H9 (cell line): ENCODE measurements around the gene VIPR2. TPM values are rescaled to one million over a fixed set of nuclear protein-coding genes. Genes with fewer than 3 reads are reported as not detected.

Source experiments
- DNase-seq: peaks from one replicate; pipeline ENCODE4 v3.0.0-alpha.2; 2017
- H2AFZ ChIP-seq: one replicate; pipeline ENCODE4 v1.6.1; 2013; ENCODE audit warnings: mild to moderate bottlenecking, low read length, control low read depth, moderate library complexity
- H2AK5ac ChIP-seq: 2 replicates; pipeline ENCODE4 v1.6.1; 2013; ENCODE audit warnings: low read length, control low read depth, mixed read lengths; ENCODE audit not compliant: insufficient read length
- H2BK120ac ChIP-seq: one replicate; pipeline ENCODE4 v1.6.1; 2013; ENCODE audit warnings: low read depth, mild to moderate bottlenecking, low read length, control low read depth, inconsistent platforms; ENCODE audit not compliant: poor library complexity, severe bottlenecking
- H2BK12ac ChIP-seq: 2 replicates; pipeline ENCODE4 v1.6.1; 2013; ENCODE audit warnings: low read length, control low read depth, mixed read lengths, low read depth; ENCODE audit not compliant: insufficient read length
- H2BK15ac ChIP-seq: 2 replicates; pipeline ENCODE4 v1.6.1; 2013; ENCODE audit warnings: low read depth, low read length, control low read depth
- H2BK20ac ChIP-seq: one replicate; pipeline ENCODE4 v1.6.1; 2013; ENCODE audit warnings: low read depth, mild to moderate bottlenecking, low read length, control low read depth, inconsistent platforms; ENCODE audit not compliant: poor library complexity, severe bottlenecking
- H2BK5ac ChIP-seq: 2 replicates; pipeline ENCODE4 v1.6.1; 2013; ENCODE audit warnings: low read length, control low read depth, mixed read lengths; ENCODE audit not compliant: insufficient read length
- H3K14ac ChIP-seq: 2 replicates; pipeline ENCODE4 v1.6.1; 2013; ENCODE audit warnings: low read length, control low read depth; ENCODE audit not compliant: insufficient read depth
- H3K18ac ChIP-seq: 2 replicates; pipeline ENCODE4 v1.6.1; 2013; ENCODE audit warnings: low read depth, mild to moderate bottlenecking, mixed read lengths, low read length, control low read depth; ENCODE audit not compliant: insufficient read length
- H3K23ac ChIP-seq: 2 replicates; pipeline ENCODE4 v1.6.1; 2013; ENCODE audit warnings: low read length, control low read depth, mixed read lengths, low read depth; ENCODE audit not compliant: insufficient read length
- H3K23me2 ChIP-seq: 2 replicates; pipeline ENCODE4 v1.6.1; 2013; ENCODE audit warnings: low read depth, mild to moderate bottlenecking, mixed read lengths, low read length, control low read depth; ENCODE audit not compliant: insufficient read length, poor library complexity, severe bottlenecking
- H3K27ac ChIP-seq: 2 replicates; pipeline ENCODE4 v1.5.1; 2013; ENCODE audit warnings: low read length, control low read depth, mixed read lengths, low read depth; ENCODE audit not compliant: insufficient read length
- H3K27me3 ChIP-seq: 2 replicates; pipeline ENCODE4 v1.6.1; 2013; ENCODE audit warnings: low read length, control low read depth, inconsistent platforms; ENCODE audit not compliant: insufficient read depth
- H3K4ac ChIP-seq: 2 replicates; pipeline ENCODE4 v1.6.1; 2013; ENCODE audit warnings: low read depth, mild to moderate bottlenecking, control low read depth, inconsistent platforms, low read length, moderate library complexity
- H3K4me1 ChIP-seq: 2 replicates; pipeline ENCODE4 v1.6.1; 2013; ENCODE audit warnings: low read length, control low read depth, inconsistent platforms; ENCODE audit not compliant: insufficient read depth
- H3K4me2 ChIP-seq: 2 replicates; pipeline ENCODE4 v1.6.1; 2013; ENCODE audit warnings: low read length, control low read depth, mixed read lengths; ENCODE audit not compliant: insufficient read length, insufficient read depth
- H3K56ac ChIP-seq: 2 replicates; pipeline ENCODE4 v1.6.1; 2013; ENCODE audit warnings: low read depth, mild to moderate bottlenecking, mixed read lengths, low read length, control low read depth; ENCODE audit not compliant: insufficient read length
- H3K79me1 ChIP-seq: 2 replicates; pipeline ENCODE4 v1.6.1; 2013; ENCODE audit warnings: low read depth, mild to moderate bottlenecking, moderate library complexity, low read length, control low read depth, inconsistent platforms; ENCODE audit not compliant: insufficient read depth, poor library complexity, severe bottlenecking
- H3K79me2 ChIP-seq: 2 replicates; pipeline ENCODE4 v1.6.1; 2013; ENCODE audit warnings: low read length, control low read depth, inconsistent platforms; ENCODE audit not compliant: insufficient read depth
- H3K9ac ChIP-seq: 2 replicates; pipeline ENCODE4 v1.6.1; 2013; ENCODE audit warnings: low read length, control low read depth, mixed read lengths; ENCODE audit not compliant: insufficient read length; ENCODE audit errors: extremely low read depth
- H3K9me3 ChIP-seq: one replicate; pipeline ENCODE4 v1.6.1; 2013; ENCODE audit warnings: low read depth, low read length, inconsistent platforms; ENCODE audit not compliant: control insufficient read depth
- H3T11ph ChIP-seq: one replicate; pipeline ENCODE4 v1.6.1; 2013; ENCODE audit warnings: mild to moderate bottlenecking, low read length, control low read depth, inconsistent platforms
- H4K20me1 ChIP-seq: one replicate; pipeline ENCODE4 v1.6.1; 2013; ENCODE audit not compliant: control insufficient read depth, insufficient read length, insufficient read depth
- H4K5ac ChIP-seq: 2 replicates; pipeline ENCODE4 v1.6.1; 2013; ENCODE audit warnings: low read depth, mild to moderate bottlenecking, mixed read lengths, low read length, control low read depth; ENCODE audit not compliant: insufficient read length
- H4K8ac ChIP-seq: replicated peaks from 2 replicates; pipeline ENCODE4 v1.6.1; 2013; ENCODE audit warnings: low read length, control low read depth, mixed read lengths, low read depth; ENCODE audit not compliant: insufficient read length
- H4K91ac ChIP-seq: 2 replicates; pipeline ENCODE4 v1.6.1; 2013; ENCODE audit warnings: low read depth, mild to moderate bottlenecking, moderate library complexity, mixed read lengths, low read length, control low read depth; ENCODE audit not compliant: insufficient read length
- H3K27ac Mint-ChIP-seq, 3 experiments: 2 replicates in 2 of 3; 3 replicates in 1 of 3; pipeline ENCODE4 v1.8.0; 2020 to 2021; ENCODE audit warnings: mixed read lengths in 3 of 3, mild to moderate bottlenecking in 1 of 3, moderate library complexity in 1 of 3
- H3K27me3 Mint-ChIP-seq: 2 replicates; pipeline ENCODE4 v1.8.0; 2021; ENCODE audit warnings: low read depth, mild to moderate bottlenecking, moderate library complexity, mixed read lengths
- H3K36me3 Mint-ChIP-seq, 3 experiments: 2 replicates in 2 of 3; 3 replicates in 1 of 3; pipeline ENCODE4 v1.8.0; 2020 to 2021; ENCODE audit warnings: low read depth in 3 of 3, mixed read lengths in 3 of 3; ENCODE audit not compliant: insufficient read depth in 1 of 3
- H3K4me1 Mint-ChIP-seq, 2 experiments: 2 replicates each; pipeline ENCODE4 v1.8.0; 2020; ENCODE audit warnings: mixed read lengths in 2 of 2
- H3K4me3 Mint-ChIP-seq, 2 experiments: 2 replicates in 1 of 2; 3 replicates in 1 of 2; pipeline ENCODE4 v1.8.0; 2020 to 2021; ENCODE audit warnings: mild to moderate bottlenecking in 2 of 2, mixed read lengths in 2 of 2, moderate library complexity in 1 of 2
- H3K9me3 Mint-ChIP-seq, 2 experiments: 2 replicates in 1 of 2; 3 replicates in 1 of 2; pipeline ENCODE4 v1.8.0; 2020; ENCODE audit warnings: mild to moderate bottlenecking in 2 of 2, mixed read lengths in 2 of 2, moderate library complexity in 1 of 2
- CTCF ChIP-seq: fragments of 200-600 bp; sonication (generic); conservative IDR thresholded peaks from 3 replicates; pipeline ENCODE4 v1.8.0; 2021; ENCODE audit warnings: antibody characterized with exemption, mild to moderate bottlenecking
- WGBS: extraction: QIAGEN DNeasy Blood & Tissue Kit; methylation state at CpG from one replicate; pipeline ENCODE4 v1.1.7; 2013; ENCODE audit warnings: missing lambda C conversion rate, low lambda C conversion rate, mixed read lengths; ENCODE audit not compliant: insufficient read length; ENCODE audit errors: extremely low coverage; 5-methylcytosine and 5-hydroxymethylcytosine counted together
- total RNA-seq: library from RNA; stranded (reverse); gene quantifications from 2 replicates; pipeline ENCODE4 v1.2.1, GENCODE V29; 2021

VIPR2 gene
- total RNA-seq, 1 experiment from 2014 or later = 1.6 TPM

- Mint-ChIP-seq H3K27ac (peak overlapping the region in 1 of 3 experiments; percentile 27; a peak in 1 of 7 replicates), H3K4me3 (no peak overlapping the region), H3K4me1 (peaks cover 31 to 44% of the 10 kb centered on the region in 2 experiments), H3K27me3 (peaks cover 18% of the 10 kb centered on the region), H3K36me3 (no peaks in the 10 kb centered on the region; a peak in 1 of 7 replicates), H3K9me3 (no peaks in the 10 kb centered on the region; a peak in 2 of 5 replicates)
- Histone ChIP-seq H3K27ac (no peak overlapping the region), H3K4me2 (no peak overlapping the region), H3K9me3 (no peaks in the 10 kb centered on the region), H3K18ac (no peak overlapping the region), H2BK5ac (no peak overlapping the region), H3K14ac (no peak overlapping the region), H2BK12ac (no peak overlapping the region), H2BK15ac (no peak overlapping the region), H3K79me1 (no peaks in the 10 kb centered on the region), H3K79me2 (no peaks in the 10 kb centered on the region), H3K9ac (no peak overlapping the region), H3K27me3 (no peaks in the 10 kb centered on the region), H4K8ac (no peak overlapping the region), H4K91ac (no peak overlapping the region), H4K20me1 (no peaks in the 10 kb centered on the region), H2BK120ac (no peak overlapping the region), H2AFZ (no peak overlapping the region), H3K56ac (no peak overlapping the region), H2BK20ac (no peak overlapping the region), H3T11ph (no peak overlapping the region), H2AK5ac (no peak overlapping the region), H3K23me2 (no peaks in the 10 kb centered on the region), H3K4me1 (0 out of 2 replicates have a peak, but pooled peaks cover 2% of the 10 kb centered on the region), H4K5ac (no peak overlapping the region), H3K23ac (no peak overlapping the region), H3K4ac (no peak overlapping the region)
- WGBS = no CpG with 5 or more reads among the region's 48 CpGs
- DNase-seq = peak; percentile 23
- no peak for TF ChIP-seq CTCF
Measured at GRCh38 chr7:159024280-159024951, 120.3 kb downstream of the VIPR2 start.
